Colonic mucosa (tissue), 4 donors: Measurements from ENCODE around the gene FARS2. TPM values are rescaled to one million over a fixed set of nuclear protein-coding genes. Genes with fewer than 3 reads are reported as not detected.
"Not testable (repeated sequence)": the region's sequence is repeated elsewhere in the genome, so short reads cannot be mapped to it uniquely, and the experiment has no call there.

ENCODE experiments used
- DNase-seq: peaks from one replicate; pipeline ENCODE4 v3.0.0-alpha.2; 2020
- H3K27ac ChIP-seq: fragments of 200-600 bp; one replicate; pipeline ENCODE4 v1.8.0; 2021
- H3K27me3 ChIP-seq: fragments of 200-600 bp; one replicate; pipeline ENCODE4 v1.8.0; 2021
- H3K36me3 ChIP-seq: fragments of 200-600 bp; one replicate; pipeline ENCODE4 v1.8.0; 2021
- H3K4me1 ChIP-seq: fragments of 200-600 bp; one replicate; pipeline ENCODE4 v1.8.0; 2021; ENCODE audit warnings: mild to moderate bottlenecking
- H3K4me3 ChIP-seq: fragments of 200-600 bp; one replicate; pipeline ENCODE4 v1.8.0; 2021
- H3K9ac ChIP-seq, 2 donors: one replicate each; pipeline ENCODE4 v1.7.0; 2013; ENCODE audit warnings: control low read depth in 2 of 2, low read depth in 2 of 2, low read length in 2 of 2
- H3K9me3 ChIP-seq: fragments of 200-600 bp; one replicate; pipeline ENCODE4 v1.8.0; 2021
- CTCF ChIP-seq: fragments of 200-600 bp; IDR thresholded peaks from one replicate; pipeline ENCODE4 v1.8.0; 2022; ENCODE audit warnings: antibody characterized with exemption, mild to moderate bottlenecking
- intact Hi-C: fragments of 100-400 bp; cut with DNase I; formaldehyde crosslinking; loops from one replicate; pipeline ENCODE4 v1.14.1; 2022
- total RNA-seq, 2 donors: library from RNA; stranded (reverse); fragmentation: NEBNext Ultra II Directional in 1 of 2; extraction: Animal tissue kit (Norgen Biotek cat#: 25700) in 1 of 2; gene quantifications; one replicate each; pipeline ENCODE4 v1.2.1, GENCODE V29; 2021
- donor health status: healthy.
- donor health status: DM: no; HTN: no; CAD: no.
- donor health status: DM: no; HTN: no; CAD: no.

The FARS2 gene
- total RNA-seq, 2 donors from 2014 or later: 14.7 to 23.0 TPM

GRCh38 chr6:5695260-5696245, 434.2 kb downstream of the FARS2 start:
- Histone ChIP-seq H3K36me3 (no peaks in the 10 kb centered on the region), H3K9me3 (no peaks in the 10 kb centered on the region), H3K27ac (peak overlapping the region; percentile 12), H3K4me3 (no peak overlapping the region), H3K4me1 (no peaks in the 10 kb centered on the region), H3K9ac (no peak overlapping the region), H3K27me3 (no peaks in the 10 kb centered on the region)
- intact Hi-C loops: no loop called here
- TF ChIP-seq CTCF: no peak
- DNase-seq: peak; percentile 35

GRCh38 chr6:5697508-5697907, 436.2 kb downstream of the FARS2 start:
- Histone ChIP-seq H3K4me1 (no peaks in the 10 kb centered on the region), H3K36me3 (no peaks in the 10 kb centered on the region), H3K9ac (no peak overlapping the region), H3K27ac (no peak overlapping the region), H3K27me3 (no peaks in the 10 kb centered on the region), H3K9me3 (no peaks in the 10 kb centered on the region), H3K4me3 (no peak overlapping the region)
- no peak for TF ChIP-seq CTCF
- intact Hi-C loops: no loop called here
- no peak for DNase-seq

- Histone ChIP-seq H3K4me3 (no peak overlapping the region), H3K9me3 (no peaks in the 10 kb centered on the region), H3K27ac (no peak overlapping the region), H3K27me3 (no peaks in the 10 kb centered on the region), H3K9ac (no peak overlapping the region), H3K4me1 (no peaks in the 10 kb centered on the region), H3K36me3 (no peaks in the 10 kb centered on the region)
- no peak for TF ChIP-seq CTCF
- DNase-seq: no peak
- intact Hi-C loops: no loop called here
Measured at GRCh38 chr6:5698318-5698717, 437.0 kb downstream of the FARS2 start.

GRCh38 chr6:5699064-5699463, 437.8 kb downstream of the FARS2 start:
- H3K4me1 ChIP-seq, H3K27me3 ChIP-seq, intact Hi-C loops, H3K9ac ChIP-seq, H3K36me3 ChIP-seq, H3K9me3 ChIP-seq, H3K27ac ChIP-seq, DNase-seq, H3K4me3 ChIP-seq: not testable (repeated sequence)

- Histone ChIP-seq H3K27me3 (no peaks in the 10 kb centered on the region), H3K27ac (no peak overlapping the region), H3K9ac (no peak overlapping the region), H3K36me3 (no peaks in the 10 kb centered on the region), H3K4me3 (no peak overlapping the region), H3K4me1 (no peaks in the 10 kb centered on the region), H3K9me3 (no peaks in the 10 kb centered on the region)
- intact Hi-C loops: no loop called here
- no peak for DNase-seq
- TF ChIP-seq CTCF: no peak
Measured at GRCh38 chr6:5701174-5701573, 439.9 kb downstream of the FARS2 start.

- no peak for TF ChIP-seq CTCF
- no peak overlapping the region for H3K9ac ChIP-seq
- DNase-seq: no peak
- H3K4me3 ChIP-seq: no peak overlapping the region
- no peaks in the 10 kb centered on the region for H3K9me3 ChIP-seq
- no peaks in the 10 kb centered on the region for H3K27me3 ChIP-seq
- intact Hi-C loops: no loop called here
- H3K4me1 ChIP-seq: no peaks in the 10 kb centered on the region
- no peak overlapping the region for H3K27ac ChIP-seq
- H3K36me3 ChIP-seq: no peaks in the 10 kb centered on the region
Measured at GRCh38 chr6:5704708-5705107, 443.4 kb downstream of the FARS2 start.
